B cell (primary cell): ENCODE measurements around the gene PRAC2.

Source experiments
- EZH2 ChIP-seq: IDR thresholded peaks from 2 replicates; pipeline ENCODE4 v1.6.1; 2012; ENCODE audit warnings: borderline replicate concordance, low read depth, mild to moderate bottlenecking, moderate library complexity, low read length; ENCODE audit not compliant: insufficient read depth, poor library complexity, severe bottlenecking
- TF ChIP-seq, protein P1 (sequence below): fragments of 200-600 bp; IDR thresholded peaks from one replicate; pipeline ENCODE4 v1.8.0; 2022; ENCODE audit warnings: antibody characterized with exemption, mild to moderate bottlenecking

DNA sequence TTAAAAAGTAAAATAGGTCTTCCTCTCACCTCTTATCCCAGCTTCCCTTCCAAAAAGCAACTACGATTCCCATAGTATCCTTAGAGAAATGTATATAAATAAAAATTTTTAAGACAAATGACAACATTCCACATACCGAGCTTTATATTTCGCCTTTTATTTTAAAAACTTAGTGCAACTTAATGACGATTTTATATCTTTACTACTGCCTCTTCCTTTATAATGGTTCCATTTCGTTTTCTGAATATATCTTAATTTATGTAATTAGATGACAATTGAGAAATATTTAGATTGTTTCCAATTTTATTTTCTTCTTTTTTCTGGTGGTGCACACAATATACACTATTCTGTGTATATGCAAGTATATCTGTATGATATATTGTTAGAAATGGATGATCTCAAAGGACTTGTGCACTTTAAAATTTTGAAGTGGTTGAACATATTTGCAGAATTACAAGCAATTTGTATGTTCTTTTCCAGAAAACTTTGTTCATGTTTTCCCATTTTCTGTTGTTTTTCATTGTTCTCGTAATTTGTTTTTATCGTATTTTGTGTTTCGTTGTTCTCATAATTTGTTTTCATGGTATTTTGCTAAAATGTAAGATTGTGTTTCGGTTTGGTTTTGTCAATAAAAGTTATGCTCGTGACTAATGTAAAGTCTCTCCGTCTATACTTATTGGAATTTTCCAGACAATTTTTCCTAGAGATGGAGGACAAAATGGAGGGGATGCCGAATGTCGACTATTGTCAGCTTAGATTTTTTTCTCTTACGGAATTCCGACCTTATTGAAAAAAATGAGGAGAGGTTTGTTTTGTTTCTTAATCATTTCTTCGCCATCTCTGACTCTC is 26.0 kb downstream of the PRAC2 start:
- TF ChIP-seq, protein P1, sequence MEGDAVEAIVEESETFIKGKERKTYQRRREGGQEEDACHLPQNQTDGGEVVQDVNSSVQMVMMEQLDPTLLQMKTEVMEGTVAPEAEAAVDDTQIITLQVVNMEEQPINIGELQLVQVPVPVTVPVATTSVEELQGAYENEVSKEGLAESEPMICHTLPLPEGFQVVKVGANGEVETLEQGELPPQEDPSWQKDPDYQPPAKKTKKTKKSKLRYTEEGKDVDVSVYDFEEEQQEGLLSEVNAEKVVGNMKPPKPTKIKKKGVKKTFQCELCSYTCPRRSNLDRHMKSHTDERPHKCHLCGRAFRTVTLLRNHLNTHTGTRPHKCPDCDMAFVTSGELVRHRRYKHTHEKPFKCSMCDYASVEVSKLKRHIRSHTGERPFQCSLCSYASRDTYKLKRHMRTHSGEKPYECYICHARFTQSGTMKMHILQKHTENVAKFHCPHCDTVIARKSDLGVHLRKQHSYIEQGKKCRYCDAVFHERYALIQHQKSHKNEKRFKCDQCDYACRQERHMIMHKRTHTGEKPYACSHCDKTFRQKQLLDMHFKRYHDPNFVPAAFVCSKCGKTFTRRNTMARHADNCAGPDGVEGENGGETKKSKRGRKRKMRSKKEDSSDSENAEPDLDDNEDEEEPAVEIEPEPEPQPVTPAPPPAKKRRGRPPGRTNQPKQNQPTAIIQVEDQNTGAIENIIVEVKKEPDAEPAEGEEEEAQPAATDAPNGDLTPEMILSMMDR = no peak
- no peak for TF ChIP-seq EZH2
